Effector memory CD8-positive, alpha-beta T cell (primary cell): ENCODE results near the gene GRAMD2A.

Source experiments
- ATAC-seq: fragments of 150-1000 bp; cut with Tn5 transposase; replicated peaks from 2 replicates; pipeline ENCODE4 v1.10.0; 2021; ENCODE audit warnings: mild to moderate bottlenecking, moderate library complexity
- DNase-seq, 3 experiments: peaks; one replicate each; pipeline ENCODE4 v3.0.0; 2021
- H3K27ac Mint-ChIP-seq, 2 donors: one replicate each; pipeline ENCODE4 v1.8.0; 2022; ENCODE audit warnings: mild to moderate bottlenecking in 2 of 2, mixed read lengths in 2 of 2, moderate library complexity in 2 of 2
- H3K27me3 Mint-ChIP-seq, 2 donors: one replicate each; pipeline ENCODE4 v1.8.0; 2022; ENCODE audit warnings: mixed read lengths in 2 of 2
- H3K36me3 Mint-ChIP-seq: one replicate; pipeline ENCODE4 v1.8.0; 2022; ENCODE audit warnings: mild to moderate bottlenecking, moderate library complexity, mixed read lengths; ENCODE audit not compliant: insufficient read depth
- H3K4me1 Mint-ChIP-seq, 2 donors: one replicate each; pipeline ENCODE4 v1.8.0; 2022; ENCODE audit warnings: low read depth in 2 of 2, mixed read lengths in 2 of 2
- H3K4me3 Mint-ChIP-seq, 2 donors: one replicate each; pipeline ENCODE4 v1.8.0; 2022; ENCODE audit warnings: mild to moderate bottlenecking in 2 of 2, mixed read lengths in 2 of 2, moderate library complexity in 2 of 2
- H3K9me3 Mint-ChIP-seq, 2 donors: one replicate each; pipeline ENCODE4 v1.8.0; 2022; ENCODE audit warnings: mixed read lengths in 2 of 2

Gene GRAMD2A

GRCh38 chr15:72205273-72205672, 7.7 kb upstream of the GRAMD2A start:
- peak overlapping the region; percentile 38 to 64 for H3K27ac Mint-ChIP-seq
- H3K4me1 Mint-ChIP-seq = no peaks in the 10 kb centered on the region
- H3K9me3 Mint-ChIP-seq = no peaks in the 10 kb centered on the region
- ATAC-seq = no peak
- no peak overlapping the region for H3K4me3 Mint-ChIP-seq
- DNase-seq = no peak
- H3K27me3 Mint-ChIP-seq = no peaks in the 10 kb centered on the region
- H3K36me3 Mint-ChIP-seq = peaks cover 71% of the 10 kb centered on the region

GRCh38 chr15:72203507-72203837, 5.9 kb upstream of the GRAMD2A start:
- Mint-ChIP-seq H3K9me3 (no peaks in the 10 kb centered on the region), H3K27ac (peak overlapping the region; percentile 42 to 64), H3K4me1 (no peaks in the 10 kb centered on the region), H3K27me3 (peaks cover 0 to under 1% of the 10 kb centered on the region in 2 donors), H3K36me3 (peaks cover 69% of the 10 kb centered on the region), H3K4me3 (no peak overlapping the region)
- DNase-seq (no peak), ATAC-seq (no peak)

- Mint-ChIP-seq H3K27me3 (peaks cover 1 to 5% of the 10 kb centered on the region in 2 donors), H3K4me1 (peaks cover 1% of the 10 kb centered on the region in 2 donors), H3K36me3 (peaks cover 67% of the 10 kb centered on the region), H3K27ac (peak overlapping the region in 1 of 2 donors; percentile 42), H3K9me3 (no peaks in the 10 kb centered on the region), H3K4me3 (no peak overlapping the region)
- DNase-seq (no peak), ATAC-seq (no peak)
Measured at GRCh38 chr15:72202801-72203506, 5.4 kb upstream of the GRAMD2A start.

- Mint-ChIP-seq H3K4me3 (no peak overlapping the region), H3K36me3 (peaks cover 60% of the 10 kb centered on the region), H3K27me3 (peaks cover 4 to 11% of the 10 kb centered on the region in 2 donors), H3K27ac (peak overlapping the region in 1 of 2 donors; percentile 44), H3K9me3 (no peaks in the 10 kb centered on the region), H3K4me1 (peaks cover 4% of the 10 kb centered on the region in 2 donors)
- ATAC-seq = no peak
- DNase-seq = no peak
Measured at GRCh38 chr15:72202302-72202701, 4.7 kb upstream of the GRAMD2A start.

- Mint-ChIP-seq H3K9me3 (no peaks in the 10 kb centered on the region), H3K36me3 (peaks cover 54% of the 10 kb centered on the region), H3K4me3 (no peak overlapping the region), H3K4me1 (peaks cover 4% of the 10 kb centered on the region in 2 donors), H3K27me3 (peaks cover 7 to 16% of the 10 kb centered on the region in 2 donors), H3K27ac (peak overlapping the region in 1 of 2 donors; percentile 36)
- ATAC-seq (no peak), DNase-seq (no peak)
Measured at GRCh38 chr15:72201391-72201921, 3.9 kb upstream of the GRAMD2A start.

GRCh38 chr15:72200395-72201237, 3.0 kb upstream of the GRAMD2A start:
- Mint-ChIP-seq H3K27me3 (peaks cover 10 to 22% of the 10 kb centered on the region in 2 donors), H3K4me1 (peaks cover 4% of the 10 kb centered on the region in 2 donors), H3K27ac (peak overlapping the region; percentile 36 to 73), H3K36me3 (peaks cover 47% of the 10 kb centered on the region), H3K4me3 (no peak overlapping the region), H3K9me3 (no peaks in the 10 kb centered on the region)
- DNase-seq (no peak), ATAC-seq (no peak)

- H3K9me3 Mint-ChIP-seq = no peaks in the 10 kb centered on the region
- H3K4me1 Mint-ChIP-seq = peaks cover 4% of the 10 kb centered on the region in 2 donors
- no peak overlapping the region for H3K4me3 Mint-ChIP-seq
- peaks cover 39% of the 10 kb centered on the region for H3K36me3 Mint-ChIP-seq
- ATAC-seq (peak; percentile 85), DNase-seq (peak; percentile 68 to 77 (median 74))
- peaks cover 10 to 22% of the 10 kb centered on the region in 2 donors for H3K27me3 Mint-ChIP-seq
- H3K27ac Mint-ChIP-seq = peak overlapping the region in 1 of 2 donors; percentile 36
Measured at GRCh38 chr15:72199721-72200212, 2.2 kb upstream of the GRAMD2A start.

GRCh38 chr15:72199205-72199515, 1.6 kb upstream of the GRAMD2A start:
- peaks cover 35% of the 10 kb centered on the region for H3K36me3 Mint-ChIP-seq
- H3K27me3 Mint-ChIP-seq = peaks cover 11 to 22% of the 10 kb centered on the region in 2 donors
- H3K4me1 Mint-ChIP-seq = peaks cover 4% of the 10 kb centered on the region in 2 donors
- H3K9me3 Mint-ChIP-seq = no peaks in the 10 kb centered on the region
- no peak overlapping the region for H3K4me3 Mint-ChIP-seq
- DNase-seq (no peak), ATAC-seq (no peak)
- no peak overlapping the region for H3K27ac Mint-ChIP-seq

GRCh38 chr15:72198356-72199204, 993 bp upstream of the GRAMD2A start:
- peaks cover 4% of the 10 kb centered on the region in 2 donors for H3K4me1 Mint-ChIP-seq
- no peak for ATAC-seq
- no peaks in the 10 kb centered on the region for H3K9me3 Mint-ChIP-seq
- peaks cover 15 to 22% of the 10 kb centered on the region in 2 donors for H3K27me3 Mint-ChIP-seq
- peaks cover 35% of the 10 kb centered on the region for H3K36me3 Mint-ChIP-seq
- H3K27ac Mint-ChIP-seq = no peak overlapping the region
- DNase-seq = no peak
- peak overlapping the region; percentile 66 to 69 for H3K4me3 Mint-ChIP-seq

- Mint-ChIP-seq H3K27ac (no peak overlapping the region), H3K27me3 (peaks cover 15 to 22% of the 10 kb centered on the region in 2 donors), H3K9me3 (no peaks in the 10 kb centered on the region)
Measured at GRCh38 chr15:72197041-72197459, 537 bp downstream of the GRAMD2A start.

GRCh38 chr15:72196409-72197040, 1.1 kb downstream of the GRAMD2A start:
- Mint-ChIP-seq H3K4me1 (peaks cover 4% of the 10 kb centered on the region in 2 donors), H3K27ac (no peak overlapping the region), H3K9me3 (no peaks in the 10 kb centered on the region), H3K36me3 (peaks cover 27% of the 10 kb centered on the region), H3K27me3 (peaks cover 15 to 22% of the 10 kb centered on the region in 2 donors), H3K4me3 (peak overlapping the region in 1 of 2 donors; percentile 52)
- ATAC-seq = no peak
- DNase-seq = no peak

More at GRCh38 chr15:72197041-72197459, 537 bp downstream of the GRAMD2A start:
- peaks cover 4% of the 10 kb centered on the region in 2 donors for H3K4me1 Mint-ChIP-seq
- no peak for ATAC-seq
- no peak for DNase-seq
- H3K36me3 Mint-ChIP-seq = peaks cover 31% of the 10 kb centered on the region
- peak overlapping the region; percentile 33 to 52 for H3K4me3 Mint-ChIP-seq

- H3K36me3 Mint-ChIP-seq = peaks cover 19% of the 10 kb centered on the region
- H3K4me1 Mint-ChIP-seq = peaks cover 4% of the 10 kb centered on the region in 2 donors
- no peak overlapping the region for H3K4me3 Mint-ChIP-seq
- ATAC-seq (no peak), DNase-seq (no peak)
- no peak overlapping the region for H3K27ac Mint-ChIP-seq
- H3K9me3 Mint-ChIP-seq = no peaks in the 10 kb centered on the region
- H3K27me3 Mint-ChIP-seq = peaks cover 21 to 29% of the 10 kb centered on the region in 2 donors
Measured at GRCh38 chr15:72195101-72195511, 2.5 kb downstream of the GRAMD2A start.
